ENCODE measurements around the gene EHBP1.
"Not testable (repeated sequence)": the region's sequence is repeated elsewhere in the genome, so short reads cannot be mapped to it uniquely, and the experiment has no call there.

Gene EHBP1

DNA sequence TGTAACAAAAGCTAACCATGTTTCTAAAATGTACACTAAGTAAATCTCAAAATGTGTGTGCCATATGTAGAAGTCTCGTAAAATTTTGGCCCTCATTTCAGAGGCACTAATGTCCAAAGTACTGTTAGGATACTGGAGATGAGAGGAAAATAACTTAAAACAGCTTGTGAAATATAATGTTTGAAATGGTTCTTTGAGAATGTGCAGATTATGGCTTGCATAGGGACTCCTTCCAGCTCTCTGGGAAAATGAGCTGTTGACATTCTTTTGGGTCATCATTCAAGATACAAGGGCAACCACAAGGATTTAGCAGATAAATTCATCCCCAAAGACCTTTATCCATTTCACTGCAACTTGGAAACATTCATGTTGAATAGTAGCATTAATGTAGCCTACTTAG, 307.0 kb downstream of the EHBP1 start:
- no peaks in the 10 kb centered on the region for H3K9me3 Mint-ChIP-seq
- no peak overlapping the region for H3K27ac Mint-ChIP-seq
- no peak overlapping the region for H3K4me3 Mint-ChIP-seq
- no peaks in the 10 kb centered on the region for H3K36me3 Mint-ChIP-seq (ENCODE audit: low read depth)
- H3K27me3 Mint-ChIP-seq: no peaks in the 10 kb centered on the region
- no peaks in the 10 kb centered on the region for H3K4me1 Mint-ChIP-seq (ENCODE audit: low read depth)

DNA sequence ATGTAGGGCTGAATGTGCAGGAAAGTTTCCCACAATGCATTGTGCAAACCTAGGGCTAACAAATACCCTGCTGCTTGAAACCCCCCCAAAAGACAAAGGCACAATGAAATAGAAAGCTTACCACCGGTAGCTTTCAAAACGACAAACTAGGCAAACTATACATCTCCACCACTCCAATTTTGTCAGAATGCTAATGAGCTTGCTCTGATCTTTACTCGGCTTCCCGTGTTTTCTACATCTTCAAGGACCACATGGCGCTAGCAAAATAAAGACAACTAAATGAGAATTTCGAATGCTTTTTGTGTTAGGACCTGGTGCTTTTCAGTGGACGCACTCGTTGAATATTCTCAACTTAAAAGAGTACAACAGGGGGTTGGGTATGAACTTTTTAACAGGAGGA, 307.9 kb downstream of the EHBP1 start:
- Mint-ChIP-seq H3K27me3 (no peaks in the 10 kb centered on the region), H3K9me3 (no peaks in the 10 kb centered on the region), H3K27ac (no peak overlapping the region), H3K4me1 (ENCODE audit: low read depth) (no peaks in the 10 kb centered on the region), H3K36me3 (ENCODE audit: low read depth) (no peaks in the 10 kb centered on the region), H3K4me3 (no peak overlapping the region)

DNA sequence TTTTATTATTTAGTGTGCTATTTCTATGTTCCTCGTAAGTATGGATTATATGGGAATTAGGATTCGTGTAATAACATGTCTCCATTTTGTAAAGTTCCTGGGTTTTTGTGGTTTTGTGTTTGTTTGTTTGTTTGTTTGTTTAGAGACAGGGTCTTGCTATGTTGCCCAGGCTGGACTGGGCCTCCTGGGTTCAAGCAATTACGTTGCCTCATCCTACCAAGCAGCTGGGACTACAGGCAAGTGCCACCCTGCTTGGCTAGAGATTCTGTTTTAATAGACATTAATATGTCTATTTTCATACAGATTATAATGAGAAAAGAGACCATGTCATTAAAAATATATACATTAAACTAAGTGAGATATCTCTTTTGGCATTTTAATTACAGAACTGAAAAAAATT, 309.9 kb downstream of the EHBP1 start:
- Mint-ChIP-seq H3K36me3 (ENCODE audit: low read depth) (no peaks in the 10 kb centered on the region), H3K27me3 (no peaks in the 10 kb centered on the region), H3K4me1 (ENCODE audit: low read depth) (no peaks in the 10 kb centered on the region), H3K27ac (no peak overlapping the region), H3K4me3 (no peak overlapping the region), H3K9me3 (no peaks in the 10 kb centered on the region)

- H3K27me3 Mint-ChIP-seq: no peaks in the 10 kb centered on the region
- no peak overlapping the region for H3K27ac Mint-ChIP-seq
- H3K4me3 Mint-ChIP-seq: no peak overlapping the region
- peaks cover 6% of the 10 kb centered on the region for H3K36me3 Mint-ChIP-seq (ENCODE audit: low read depth)
- no peaks in the 10 kb centered on the region for H3K9me3 Mint-ChIP-seq
- no peaks in the 10 kb centered on the region for H3K4me1 Mint-ChIP-seq (ENCODE audit: low read depth)
These were observed 312.9 kb downstream of the EHBP1 start for GRCh38 chr2:63018439-63018838.

- H3K4me1 Mint-ChIP-seq (ENCODE audit: low read depth); H3K36me3 Mint-ChIP-seq (ENCODE audit: low read depth); H3K27ac Mint-ChIP-seq; H3K9me3 Mint-ChIP-seq; H3K27me3 Mint-ChIP-seq; H3K4me3 Mint-ChIP-seq: not testable (repeated sequence)
These were observed 314.2 kb downstream of the EHBP1 start for GRCh38 chr2:63019686-63020085.

GRCh38 chr2:63023444-63023843, 317.9 kb downstream of the EHBP1 start:
- Mint-ChIP-seq H3K27ac (no peak overlapping the region), H3K4me1 (ENCODE audit: low read depth) (no peaks in the 10 kb centered on the region), H3K36me3 (ENCODE audit: low read depth) (peaks cover 19% of the 10 kb centered on the region), H3K9me3 (no peaks in the 10 kb centered on the region), H3K4me3 (no peak overlapping the region), H3K27me3 (no peaks in the 10 kb centered on the region)

GRCh38 chr2:63027220-63027619, 321.7 kb downstream of the EHBP1 start:
- H3K4me1 Mint-ChIP-seq (ENCODE audit: low read depth): no peaks in the 10 kb centered on the region
- H3K27ac Mint-ChIP-seq: no peak overlapping the region
- H3K4me3 Mint-ChIP-seq: no peak overlapping the region
- no peaks in the 10 kb centered on the region for H3K27me3 Mint-ChIP-seq
- H3K36me3 Mint-ChIP-seq (ENCODE audit: low read depth): peaks cover 22% of the 10 kb centered on the region
- no peaks in the 10 kb centered on the region for H3K9me3 Mint-ChIP-seq

- Mint-ChIP-seq H3K9me3 (no peaks in the 10 kb centered on the region), H3K36me3 (ENCODE audit: low read depth) (peaks cover 18% of the 10 kb centered on the region), H3K27me3 (no peaks in the 10 kb centered on the region), H3K27ac (no peak overlapping the region), H3K4me3 (no peak overlapping the region), H3K4me1 (ENCODE audit: low read depth) (no peaks in the 10 kb centered on the region)
These were observed 323.5 kb downstream of the EHBP1 start for GRCh38 chr2:63029058-63029457.

DNA sequence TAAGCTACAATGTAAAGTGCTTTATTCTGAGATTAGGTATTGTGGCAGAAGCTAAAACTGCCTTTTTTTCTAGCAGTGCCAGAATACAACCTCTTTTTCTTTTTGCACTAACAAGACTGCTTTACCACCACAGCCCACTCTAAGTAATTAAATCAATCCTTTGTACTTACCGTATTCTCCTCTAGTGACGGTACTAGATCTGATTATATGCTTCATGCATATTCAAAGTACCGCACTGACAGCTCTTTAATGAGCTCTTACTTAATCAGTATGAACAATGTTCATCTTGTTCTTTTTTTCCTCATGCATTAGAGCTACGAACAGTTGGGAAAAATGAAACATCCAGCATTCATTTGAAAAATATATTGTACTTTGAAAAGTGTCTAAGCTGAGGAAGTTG, 329.0 kb downstream of the EHBP1 start:
- H3K4me3 Mint-ChIP-seq: no peak overlapping the region
- peaks cover 1% of the 10 kb centered on the region for H3K36me3 Mint-ChIP-seq (ENCODE audit: low read depth)
- no peak overlapping the region for H3K27ac Mint-ChIP-seq
- no peaks in the 10 kb centered on the region for H3K27me3 Mint-ChIP-seq
- no peaks in the 10 kb centered on the region for H3K4me1 Mint-ChIP-seq (ENCODE audit: low read depth)
- H3K9me3 Mint-ChIP-seq: no peaks in the 10 kb centered on the region

GRCh38 chr2:63035169-63035568, 329.7 kb downstream of the EHBP1 start:
- H3K27me3 Mint-ChIP-seq: no peaks in the 10 kb centered on the region
- no peak overlapping the region for H3K27ac Mint-ChIP-seq
- H3K36me3 Mint-ChIP-seq (ENCODE audit: low read depth): no peaks in the 10 kb centered on the region
- H3K4me1 Mint-ChIP-seq (ENCODE audit: low read depth): no peaks in the 10 kb centered on the region
- H3K4me3 Mint-ChIP-seq: no peak overlapping the region
- no peaks in the 10 kb centered on the region for H3K9me3 Mint-ChIP-seq

DNA sequence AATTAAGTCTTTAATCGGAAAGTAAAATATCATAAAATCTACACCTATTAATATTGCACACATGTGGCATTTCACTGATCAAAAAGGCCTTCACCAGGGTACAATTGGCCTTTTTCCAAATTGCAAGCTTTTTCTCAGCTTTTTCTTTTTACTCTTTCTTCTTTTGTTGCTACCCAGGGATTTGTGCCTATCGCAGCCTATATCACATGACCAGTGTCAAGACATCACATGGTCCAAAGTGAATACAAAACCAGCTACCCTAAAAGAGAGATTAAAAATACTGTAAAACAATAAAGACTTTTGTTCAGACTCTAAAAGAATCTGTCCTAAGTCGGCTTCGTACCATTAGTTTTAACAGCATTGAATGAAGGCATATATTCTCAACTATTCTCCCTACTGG, 330.1 kb downstream of the EHBP1 start:
- Mint-ChIP-seq H3K36me3 (ENCODE audit: low read depth) (no peaks in the 10 kb centered on the region), H3K27me3 (no peaks in the 10 kb centered on the region), H3K27ac (no peak overlapping the region), H3K4me3 (no peak overlapping the region), H3K9me3 (no peaks in the 10 kb centered on the region), H3K4me1 (ENCODE audit: low read depth) (no peaks in the 10 kb centered on the region)

DNA sequence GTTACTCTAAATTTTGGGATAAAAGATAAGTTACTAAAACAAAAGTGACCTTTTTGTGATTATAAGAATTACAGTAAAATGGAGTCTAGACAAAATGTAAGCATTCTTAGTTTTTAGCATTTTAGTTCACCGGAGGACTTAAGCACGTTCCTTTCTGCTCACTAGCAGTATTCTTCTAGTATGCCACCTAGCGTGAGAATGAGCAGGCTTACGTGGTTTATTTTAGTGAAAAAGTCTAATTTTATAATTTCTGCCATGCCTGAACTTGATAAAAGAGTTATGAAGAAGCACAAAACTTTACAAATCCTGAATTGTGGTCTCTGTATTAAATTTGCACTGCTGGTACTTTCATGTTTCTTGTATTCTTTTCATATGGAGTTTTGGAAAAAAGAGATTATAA, 332.5 kb downstream of the EHBP1 start:
- Mint-ChIP-seq H3K27ac (no peak overlapping the region), H3K4me1 (ENCODE audit: low read depth) (no peaks in the 10 kb centered on the region), H3K4me3 (no peak overlapping the region), H3K9me3 (no peaks in the 10 kb centered on the region), H3K36me3 (ENCODE audit: low read depth) (no peaks in the 10 kb centered on the region), H3K27me3 (peaks cover 3% of the 10 kb centered on the region)

DNA sequence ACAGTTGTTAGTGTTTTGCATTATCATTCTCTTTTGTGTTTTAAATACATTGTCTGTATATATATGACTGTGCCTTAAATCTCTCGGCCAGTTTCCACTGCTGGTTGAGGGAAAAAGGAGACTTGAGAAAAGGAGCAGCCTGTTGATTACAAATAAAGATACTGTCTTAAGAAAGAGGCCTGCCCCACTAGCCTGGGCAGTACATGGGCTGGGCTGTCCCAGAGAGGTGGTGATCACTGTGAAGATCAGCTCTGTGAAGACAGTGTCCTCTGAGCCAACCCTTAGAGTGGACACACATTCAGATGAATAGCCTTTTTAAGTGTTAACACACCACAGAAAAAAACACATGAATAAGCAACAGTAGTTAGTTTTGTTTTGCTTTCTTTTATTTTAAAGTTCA, 335.1 kb downstream of the EHBP1 start:
- Mint-ChIP-seq H3K4me3 (no peak overlapping the region), H3K9me3 (no peaks in the 10 kb centered on the region), H3K4me1 (ENCODE audit: low read depth) (no peaks in the 10 kb centered on the region), H3K36me3 (ENCODE audit: low read depth) (peaks cover 8% of the 10 kb centered on the region), H3K27me3 (peaks cover 23% of the 10 kb centered on the region), H3K27ac (no peak overlapping the region)

DNA sequence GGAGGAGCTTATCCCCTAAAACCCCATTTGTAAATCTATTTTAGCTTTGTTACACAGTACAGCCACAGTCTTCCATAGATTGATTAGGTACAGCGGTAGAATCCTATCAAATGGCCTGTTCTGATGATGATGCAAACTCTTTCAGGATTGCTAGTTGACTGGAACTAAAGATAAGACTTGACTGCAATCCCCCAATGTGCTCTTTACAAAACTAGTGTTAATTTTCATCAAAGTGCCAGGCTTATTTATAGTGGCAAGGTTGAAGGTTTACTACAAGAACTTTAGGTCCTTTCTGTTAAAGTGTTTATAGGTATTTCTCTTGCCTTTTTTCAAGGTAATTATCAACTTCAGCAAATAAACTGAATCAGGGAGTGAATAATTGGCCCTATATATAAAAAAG, 336.1 kb downstream of the EHBP1 start:
- Mint-ChIP-seq H3K4me1 (ENCODE audit: low read depth) (peaks cover 2% of the 10 kb centered on the region), H3K9me3 (no peaks in the 10 kb centered on the region), H3K27me3 (peaks cover 33% of the 10 kb centered on the region), H3K27ac (no peak overlapping the region), H3K36me3 (ENCODE audit: low read depth) (peaks cover 14% of the 10 kb centered on the region), H3K4me3 (no peak overlapping the region)

GRCh38 chr2:63044362-63045327, 339.1 kb downstream of the EHBP1 start:
- Mint-ChIP-seq H3K4me1 (ENCODE audit: low read depth) (peaks cover 29% of the 10 kb centered on the region), H3K36me3 (ENCODE audit: low read depth) (peaks cover 14% of the 10 kb centered on the region), H3K4me3 (no peak overlapping the region), H3K27ac (no peak overlapping the region), H3K9me3 (no peaks in the 10 kb centered on the region), H3K27me3 (peaks cover 59% of the 10 kb centered on the region)

- peaks cover 69% of the 10 kb centered on the region for H3K27me3 Mint-ChIP-seq
- peaks cover 38% of the 10 kb centered on the region for H3K4me1 Mint-ChIP-seq (ENCODE audit: low read depth)
- H3K9me3 Mint-ChIP-seq: no peaks in the 10 kb centered on the region
- peak overlapping the region; percentile 54 for H3K4me3 Mint-ChIP-seq
- H3K27ac Mint-ChIP-seq: no peak overlapping the region
- H3K36me3 Mint-ChIP-seq (ENCODE audit: low read depth): peaks cover 14% of the 10 kb centered on the region
These were observed 341.0 kb downstream of the EHBP1 start for GRCh38 chr2:63046552-63046951.

All from stimulated activated naive CD8-positive, alpha-beta T cell treated with anti-CD3 and anti-CD28 coated beads, Interleukin-15, Interleukin-2, amounts not matched to agents 100 ng/mL and 50 ng/mL, for 24 hours (primary cell).